Gastroesophageal sphincter (tissue), 3 donors: ENCODE data around the gene EMP1.

Experiments
- EP300 ChIP-seq: sonication (generic); formaldehyde crosslinking; IDR thresholded peaks from one replicate; pipeline ENCODE4 v1.6.1; 2017; ENCODE audit warnings: antibody characterized with exemption, mild to moderate bottlenecking
- TF ChIP-seq, protein P1 (sequence below), 4 experiments: fragments of 200-600 bp in 2 of 4; fragments of 450-650 bp in 2 of 4; sonication (generic) in 1 of 4; IDR thresholded peaks; one replicate each; pipeline ENCODE4 v1.5.1; 2017 to 2019; ENCODE audit warnings: antibody characterized with exemption in 4 of 4, mild to moderate bottlenecking in 2 of 4, moderate library complexity in 2 of 4

DNA sequence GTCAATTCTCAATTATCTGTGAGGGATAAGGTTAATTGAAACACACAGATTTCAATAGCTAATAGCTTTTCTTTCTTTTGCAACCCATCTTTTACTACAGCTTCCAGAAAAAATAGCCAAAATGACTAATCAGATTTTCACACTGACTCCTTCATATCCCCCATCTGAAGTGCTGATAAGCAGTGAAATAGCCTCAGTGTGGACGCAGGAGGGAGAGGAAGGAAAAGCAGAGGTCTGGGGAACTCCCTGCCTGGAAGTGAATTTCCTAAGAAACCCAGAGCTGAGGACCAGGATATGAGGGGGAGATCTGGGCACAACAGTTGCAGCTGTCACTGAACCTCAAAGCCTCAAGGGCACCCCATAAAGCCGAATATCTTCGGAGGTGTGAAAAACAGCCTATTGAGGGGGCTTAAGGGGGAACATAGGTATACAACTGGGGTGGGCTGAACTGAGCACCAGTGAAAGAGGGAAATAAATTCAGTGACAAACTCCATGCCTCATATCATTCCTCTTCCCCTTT lies 60.9 kb downstream of the EMP1 start:
- TF ChIP-seq, protein P1, sequence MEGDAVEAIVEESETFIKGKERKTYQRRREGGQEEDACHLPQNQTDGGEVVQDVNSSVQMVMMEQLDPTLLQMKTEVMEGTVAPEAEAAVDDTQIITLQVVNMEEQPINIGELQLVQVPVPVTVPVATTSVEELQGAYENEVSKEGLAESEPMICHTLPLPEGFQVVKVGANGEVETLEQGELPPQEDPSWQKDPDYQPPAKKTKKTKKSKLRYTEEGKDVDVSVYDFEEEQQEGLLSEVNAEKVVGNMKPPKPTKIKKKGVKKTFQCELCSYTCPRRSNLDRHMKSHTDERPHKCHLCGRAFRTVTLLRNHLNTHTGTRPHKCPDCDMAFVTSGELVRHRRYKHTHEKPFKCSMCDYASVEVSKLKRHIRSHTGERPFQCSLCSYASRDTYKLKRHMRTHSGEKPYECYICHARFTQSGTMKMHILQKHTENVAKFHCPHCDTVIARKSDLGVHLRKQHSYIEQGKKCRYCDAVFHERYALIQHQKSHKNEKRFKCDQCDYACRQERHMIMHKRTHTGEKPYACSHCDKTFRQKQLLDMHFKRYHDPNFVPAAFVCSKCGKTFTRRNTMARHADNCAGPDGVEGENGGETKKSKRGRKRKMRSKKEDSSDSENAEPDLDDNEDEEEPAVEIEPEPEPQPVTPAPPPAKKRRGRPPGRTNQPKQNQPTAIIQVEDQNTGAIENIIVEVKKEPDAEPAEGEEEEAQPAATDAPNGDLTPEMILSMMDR (IDR thresholded peaks at IDR 0.05): no peak
- TF ChIP-seq EP300: no peak
